HG02642 (cell line): ENCODE measurements around the gene NDUFS7.

ENCODE experiments used
- ATAC-seq: cut with Tn5 transposase; IDR thresholded peaks from one replicate; pipeline ENCODE4 v1.9.1; 2021; ENCODE audit warnings: mild to moderate bottlenecking; ENCODE audit not compliant: unreplicated experiment, poor library complexity

The NDUFS7 gene

GRCh38 chr19:1384478-1385110 is 887 bp downstream of the NDUFS7 start:
- no peak for ATAC-seq

- ATAC-seq, result no peak
Measured at GRCh38 chr19:1385816-1386215, 2.1 kb downstream of the NDUFS7 start.

- no peak for ATAC-seq
Measured at GRCh38 chr19:1386945-1387683, 3.4 kb downstream of the NDUFS7 start.

DNA sequence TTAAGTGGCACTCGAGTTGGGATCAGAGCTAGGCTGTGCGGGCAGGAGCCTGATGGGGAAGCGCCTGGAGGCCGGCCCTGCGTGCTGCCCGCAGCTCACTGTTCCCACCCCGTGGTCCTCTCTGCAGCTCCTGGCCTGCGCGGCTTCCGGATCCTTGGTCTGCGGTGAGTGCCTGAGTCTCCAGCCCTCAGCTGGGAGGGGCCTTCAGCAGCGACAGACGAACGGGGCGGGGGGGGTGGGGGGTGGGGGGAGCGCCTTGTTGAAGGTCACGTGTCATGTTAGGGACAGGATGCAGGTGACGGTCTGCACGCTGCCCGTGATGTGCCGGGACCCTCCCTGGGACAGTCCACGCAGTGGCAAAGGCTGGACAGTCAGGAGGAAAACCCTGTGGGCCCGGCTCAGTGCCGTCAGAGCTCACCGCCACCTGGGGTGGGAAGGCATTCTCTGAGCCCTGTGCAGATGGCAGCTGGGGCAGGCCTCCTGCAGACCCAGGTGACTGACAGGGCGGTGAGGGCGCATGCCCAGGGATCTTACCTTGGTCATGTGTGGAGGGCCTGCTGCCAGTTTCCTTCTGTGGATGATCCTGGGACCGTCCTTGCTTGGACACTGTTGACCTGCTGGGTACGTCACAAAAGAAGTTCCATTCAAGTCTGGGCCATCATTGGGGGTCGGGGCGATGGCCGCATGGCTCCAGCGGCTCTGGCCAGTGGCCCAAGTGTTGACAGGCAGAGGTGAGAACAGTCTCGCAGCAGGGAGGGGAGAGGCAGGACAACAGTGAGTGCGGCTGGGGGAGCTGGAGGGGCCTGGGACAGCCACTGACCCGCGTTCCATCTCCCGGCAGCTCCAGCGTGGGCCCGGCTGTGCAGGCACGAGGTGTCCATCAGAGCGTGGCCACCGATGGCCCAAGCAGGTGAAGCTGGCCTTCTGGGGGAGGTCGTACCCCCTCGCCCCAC is 4.3 kb downstream of the NDUFS7 start:
- no peak for ATAC-seq

DNA sequence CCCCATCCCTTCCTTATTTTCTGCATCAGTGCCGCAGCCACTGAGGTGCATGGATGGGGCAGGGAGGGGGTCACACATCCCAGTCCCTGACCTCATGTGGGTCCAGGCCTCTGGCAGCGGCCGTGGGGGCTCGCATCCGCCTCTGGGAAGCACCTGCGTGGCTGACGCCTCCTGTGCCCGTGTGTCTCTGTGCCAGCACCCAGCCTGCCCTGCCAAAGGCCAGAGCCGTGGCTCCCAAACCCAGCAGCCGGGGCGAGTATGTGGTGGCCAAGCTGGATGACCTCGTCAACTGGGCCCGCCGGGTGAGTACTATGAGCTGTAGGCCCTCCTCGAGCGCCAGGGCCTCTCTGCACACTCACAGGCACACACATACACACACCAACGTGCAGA is 4.9 kb downstream of the NDUFS7 start:
- no peak for ATAC-seq

DNA sequence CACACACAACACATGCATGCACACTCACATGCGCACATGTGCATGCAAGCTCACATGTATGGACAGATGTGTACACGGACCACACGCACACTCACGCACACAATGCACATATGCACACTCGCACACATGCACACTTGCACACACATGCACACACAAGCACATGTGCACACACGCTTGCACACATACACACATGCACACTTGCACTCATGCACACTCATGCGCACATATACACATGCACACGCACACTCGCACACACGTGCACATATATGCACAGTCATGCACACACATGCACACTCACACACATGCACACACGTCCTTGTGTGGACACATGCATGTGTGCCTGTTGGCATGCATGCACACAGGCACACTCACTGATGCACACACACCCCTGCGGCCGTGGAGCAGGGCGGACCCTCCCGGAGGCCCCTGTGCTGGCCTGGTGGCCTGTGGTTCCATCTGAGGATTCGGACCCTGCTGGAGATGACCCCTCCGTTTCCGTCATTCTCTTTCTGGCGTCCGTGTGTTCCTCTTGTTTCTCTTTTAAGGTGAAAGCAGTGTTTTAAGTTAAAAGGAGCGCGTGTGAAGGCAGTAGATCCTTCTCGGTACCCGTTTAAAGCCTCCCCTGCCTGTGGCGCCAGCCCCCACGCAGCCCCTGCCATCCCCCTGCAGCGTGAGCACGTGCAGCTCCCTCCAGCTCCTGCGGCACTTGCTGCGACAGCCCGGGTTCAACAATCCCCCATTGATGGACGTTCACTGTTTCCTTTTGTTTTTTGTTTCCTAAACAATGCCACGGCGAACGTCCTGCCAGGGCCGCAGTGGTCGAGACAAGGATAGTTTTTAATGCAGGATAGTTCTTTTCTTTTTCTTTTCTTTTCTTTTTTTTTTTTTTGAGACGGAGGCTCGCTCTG is 5.6 kb downstream of the NDUFS7 start:
- no peak for ATAC-seq

DNA sequence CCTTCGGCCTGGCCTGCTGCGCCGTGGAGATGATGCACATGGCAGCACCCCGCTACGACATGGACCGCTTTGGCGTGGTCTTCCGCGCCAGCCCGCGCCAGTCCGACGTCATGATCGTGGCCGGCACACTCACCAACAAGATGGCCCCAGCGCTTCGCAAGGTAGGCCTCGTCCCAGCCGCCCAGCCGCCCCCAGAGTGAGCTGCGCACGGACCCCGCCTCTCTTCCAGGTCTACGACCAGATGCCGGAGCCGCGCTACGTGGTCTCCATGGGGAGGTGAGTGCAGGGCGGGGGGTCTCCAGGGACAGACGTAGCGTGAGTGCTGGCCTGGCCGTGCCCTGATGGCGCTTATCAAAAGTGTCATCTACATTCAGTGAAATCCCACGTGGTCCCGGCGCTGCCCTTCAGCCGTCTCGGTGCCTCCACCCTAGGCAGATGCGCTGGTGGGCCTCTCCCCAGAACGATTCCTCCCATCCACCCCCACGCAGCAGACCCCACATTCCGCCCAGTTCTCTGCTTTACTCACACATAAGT is 7.2 kb downstream of the NDUFS7 start:
- ATAC-seq, result no peak

GRCh38 chr19:1392407-1392806 is 8.7 kb downstream of the NDUFS7 start:
- no peak for ATAC-seq

DNA sequence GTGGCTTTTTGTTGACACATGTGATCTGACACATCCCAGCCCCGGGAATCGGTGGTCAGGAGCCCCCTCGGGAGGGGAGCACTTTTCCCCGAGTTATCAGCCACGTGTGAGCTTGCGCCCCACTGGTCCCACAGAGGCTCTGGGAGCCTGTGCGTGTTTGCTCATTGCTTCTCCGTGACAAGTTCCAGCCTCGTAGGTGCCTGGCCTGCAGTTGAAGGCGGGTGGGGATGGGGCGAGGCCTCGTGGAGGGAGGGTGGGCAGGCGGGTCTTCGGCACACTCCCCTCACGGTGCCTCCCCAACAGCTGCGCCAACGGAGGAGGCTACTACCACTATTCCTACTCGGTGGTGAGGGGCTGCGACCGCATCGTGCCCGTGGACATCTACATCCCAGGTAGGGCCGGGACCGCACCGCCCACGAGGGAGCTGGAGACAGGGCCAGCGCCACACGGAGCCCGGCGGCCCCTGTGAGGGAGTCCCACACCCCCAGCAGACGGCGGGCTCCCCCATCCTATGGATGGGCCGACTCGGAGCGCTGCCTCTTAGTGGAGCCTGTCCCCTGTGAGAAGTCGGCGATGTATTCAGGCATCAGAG is 9.3 kb downstream of the NDUFS7 start:
- ATAC-seq, result no peak

DNA sequence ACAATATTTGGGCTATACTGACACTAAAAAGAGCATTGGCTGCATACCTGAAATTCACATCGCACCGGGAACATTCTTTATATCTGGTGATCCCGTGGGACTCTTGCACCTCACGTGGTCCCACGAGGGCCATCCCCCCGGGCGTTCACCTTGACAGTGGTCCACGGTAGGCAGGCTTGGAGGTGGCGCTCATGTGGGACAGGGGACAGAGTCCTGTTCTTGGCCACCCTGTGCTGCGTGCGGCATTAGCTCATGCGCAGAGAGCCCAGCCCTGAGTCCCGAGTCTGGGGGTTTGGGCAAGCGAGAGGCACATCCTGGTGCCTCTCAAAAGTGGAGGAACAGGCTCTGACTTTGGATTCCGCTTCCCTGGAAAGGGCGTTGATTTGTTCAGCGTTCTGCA is 10.1 kb downstream of the NDUFS7 start:
- no peak for ATAC-seq

DNA sequence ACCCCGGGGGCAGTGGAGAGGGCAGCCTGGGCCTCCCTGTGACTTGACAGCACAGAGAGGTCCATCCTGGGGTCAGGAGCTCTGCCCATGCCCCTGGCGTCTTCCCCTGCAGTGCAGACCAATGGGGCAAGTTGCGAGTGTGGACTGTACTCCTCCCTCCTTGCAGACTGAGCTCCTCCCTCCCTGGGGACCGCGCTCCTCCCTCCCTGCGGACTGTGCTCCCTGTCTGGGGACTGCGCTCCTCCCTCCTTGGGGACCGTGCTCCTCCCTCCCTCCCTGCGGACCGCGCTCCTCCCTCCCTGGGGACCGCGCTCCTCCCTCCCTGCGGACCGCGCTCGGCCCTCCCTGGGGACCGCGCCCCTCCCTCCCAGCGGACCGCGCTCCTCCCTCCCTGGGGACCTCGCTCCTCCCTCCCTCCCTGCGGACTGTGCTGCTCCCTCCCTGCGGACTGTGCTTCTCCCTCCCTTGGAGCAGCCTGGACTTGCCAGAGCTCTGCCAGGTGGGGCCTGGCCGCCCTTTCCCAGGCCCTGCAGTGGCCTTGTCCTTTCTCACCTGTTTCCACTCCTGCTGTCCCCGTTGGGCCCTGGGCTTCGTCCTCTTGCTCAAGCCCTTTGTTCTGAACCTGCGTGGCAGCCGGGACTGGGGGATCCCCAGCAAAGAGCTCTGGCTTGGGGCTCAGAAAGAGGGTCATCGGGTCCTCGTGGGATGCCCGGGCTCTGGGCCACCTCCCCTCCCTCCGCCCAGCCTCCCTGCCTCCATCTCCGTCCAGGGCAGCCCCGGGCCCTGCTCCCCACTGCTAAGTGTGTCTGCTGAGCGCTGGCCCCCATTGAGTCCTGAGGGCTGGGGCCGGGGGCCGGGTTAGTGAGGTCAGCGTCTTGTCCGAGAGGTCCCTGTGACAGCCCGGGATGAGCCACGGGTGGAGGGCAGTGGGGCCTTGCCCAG is 10.8 kb downstream of the NDUFS7 start:
- no peak for ATAC-seq

DNA sequence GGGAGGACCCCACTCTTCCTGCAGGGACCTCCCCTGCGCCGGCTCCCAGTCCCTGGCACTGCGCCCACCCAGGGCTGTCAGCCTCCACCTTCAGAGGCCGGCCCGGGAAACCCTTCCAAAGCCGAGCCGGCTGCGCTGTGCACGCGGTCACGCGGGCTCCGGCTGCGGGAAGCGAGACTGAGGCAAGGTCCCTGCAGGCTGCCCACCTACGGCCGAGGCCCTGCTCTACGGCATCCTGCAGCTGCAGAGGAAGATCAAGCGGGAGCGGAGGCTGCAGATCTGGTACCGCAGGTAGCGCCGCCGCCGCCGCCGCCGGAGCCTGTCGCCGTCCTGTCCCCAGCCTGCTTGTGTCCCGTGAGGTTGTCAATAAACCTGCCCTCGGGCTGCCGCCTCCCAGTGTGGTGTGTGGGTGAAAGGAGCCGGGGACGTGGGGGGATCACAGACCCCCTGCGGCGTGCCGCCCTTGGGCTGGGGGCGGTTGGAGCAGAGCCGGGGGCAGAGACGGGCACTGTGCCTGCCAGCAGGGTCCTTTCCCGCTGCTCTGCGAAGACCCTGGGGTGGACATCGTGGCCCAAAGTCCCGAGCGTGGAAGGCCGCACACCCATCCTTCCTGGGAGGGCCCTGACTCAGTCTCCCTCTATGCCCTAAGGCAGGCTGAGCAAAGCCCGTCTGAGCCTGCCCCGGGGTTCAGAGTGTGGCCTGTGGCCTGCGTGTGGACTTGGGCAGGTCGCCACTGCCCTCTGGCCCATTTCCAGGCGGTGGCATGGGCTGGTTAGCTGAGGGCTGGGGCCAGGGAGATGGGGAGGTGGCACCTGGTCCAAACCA is 11.7 kb downstream of the NDUFS7 start:
- no peak for ATAC-seq

DNA sequence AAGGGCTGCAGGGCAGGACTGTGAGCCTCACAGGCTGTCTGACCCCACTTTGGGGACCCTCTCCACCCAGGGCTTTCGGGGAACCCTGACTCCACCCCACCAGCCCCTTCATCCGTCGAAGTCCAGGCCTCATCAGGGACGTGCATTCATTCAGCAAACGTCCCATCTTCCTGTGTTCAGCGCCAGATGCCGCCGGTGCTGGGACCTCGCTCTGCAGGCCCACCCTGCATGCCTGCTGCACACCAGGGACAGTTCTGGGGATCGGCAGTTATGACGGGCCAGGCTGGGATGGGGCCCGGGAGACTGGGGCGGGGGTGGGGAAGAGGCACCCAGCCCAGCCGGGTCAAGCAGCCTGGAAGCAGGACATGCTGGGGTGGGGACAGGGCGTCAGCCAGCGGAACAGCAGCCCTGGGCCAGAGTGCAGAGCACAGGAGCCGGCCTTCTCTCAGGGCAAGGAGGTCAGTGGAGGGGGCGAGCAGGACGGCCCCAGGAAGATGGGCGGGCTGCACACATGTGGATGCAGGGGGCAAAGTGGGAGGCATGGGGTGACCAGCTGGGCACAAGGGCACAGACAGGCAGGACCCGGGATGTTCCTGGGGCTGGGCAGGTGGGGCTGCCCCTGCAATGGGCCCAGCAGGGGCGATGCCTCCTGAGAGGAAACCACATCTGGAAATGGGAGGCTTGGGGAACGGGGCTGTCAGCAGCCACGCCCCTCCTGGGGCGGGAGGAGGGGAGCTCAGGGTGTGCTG is 12.5 kb downstream of the NDUFS7 start:
- no peak for ATAC-seq

DNA sequence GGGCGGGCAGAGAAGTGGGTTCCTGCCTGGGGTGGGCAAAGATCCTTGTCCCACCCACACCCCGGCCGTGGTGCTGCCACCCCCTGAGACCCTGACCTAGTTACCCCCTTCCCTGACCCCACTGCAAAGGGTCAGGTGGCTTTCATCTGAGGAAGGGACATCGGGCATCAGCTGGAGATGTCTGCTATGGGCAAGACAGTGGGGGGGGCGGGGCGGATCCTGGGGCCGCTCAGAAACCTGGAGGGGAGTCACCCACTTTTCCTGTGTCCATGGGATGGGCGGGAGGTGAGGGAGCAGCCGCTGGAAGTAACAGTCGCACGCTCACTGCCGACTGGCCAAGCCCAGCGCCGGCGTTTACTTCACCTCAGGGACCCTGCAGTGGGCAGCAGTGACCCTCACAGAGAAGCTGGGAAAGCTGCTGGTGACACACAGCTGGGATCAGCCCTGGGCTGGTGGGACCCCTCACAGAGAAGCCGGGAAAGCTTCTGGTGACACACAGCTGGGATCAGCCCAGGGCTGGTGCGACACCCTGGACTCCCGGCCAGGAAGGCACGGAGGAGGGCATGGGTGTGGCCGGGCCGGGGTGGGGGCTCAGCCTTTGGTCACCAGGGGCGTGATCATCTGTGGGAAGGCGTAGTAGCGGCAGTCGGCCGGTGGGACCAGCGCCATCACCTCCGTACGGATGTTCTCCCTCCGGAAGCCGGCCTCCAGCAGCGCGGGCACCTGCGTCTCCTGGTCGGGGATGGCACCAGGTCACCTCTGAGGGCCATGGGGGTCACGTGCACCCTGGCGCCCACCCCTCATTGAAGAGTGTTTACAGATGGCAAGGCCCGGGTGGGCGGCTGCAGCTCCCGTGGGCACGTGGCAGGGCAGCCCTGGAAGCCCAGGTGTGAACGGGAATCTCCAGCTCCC is 13.3 kb downstream of the NDUFS7 start:
- no peak for ATAC-seq

DNA sequence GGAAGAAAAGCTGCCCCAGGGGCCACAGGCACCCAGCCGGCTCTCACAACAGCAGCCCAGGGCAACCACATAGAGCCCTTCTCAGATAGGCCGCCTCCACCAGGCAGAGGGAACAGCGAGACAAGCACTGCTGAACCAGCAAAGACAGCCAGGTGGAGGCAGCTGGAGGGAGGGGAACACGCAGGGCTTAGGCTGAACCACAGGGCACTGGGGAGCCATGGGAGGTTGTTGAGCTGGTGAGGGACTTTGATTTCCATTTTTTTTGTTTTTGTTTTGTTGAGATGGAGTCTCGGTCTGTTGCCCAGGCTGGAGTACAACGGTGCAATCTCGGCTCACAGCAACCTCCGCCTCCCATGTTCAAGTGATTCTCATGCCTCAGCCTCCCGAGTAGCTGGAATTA is 14.1 kb downstream of the NDUFS7 start:
- no peak for ATAC-seq

DNA sequence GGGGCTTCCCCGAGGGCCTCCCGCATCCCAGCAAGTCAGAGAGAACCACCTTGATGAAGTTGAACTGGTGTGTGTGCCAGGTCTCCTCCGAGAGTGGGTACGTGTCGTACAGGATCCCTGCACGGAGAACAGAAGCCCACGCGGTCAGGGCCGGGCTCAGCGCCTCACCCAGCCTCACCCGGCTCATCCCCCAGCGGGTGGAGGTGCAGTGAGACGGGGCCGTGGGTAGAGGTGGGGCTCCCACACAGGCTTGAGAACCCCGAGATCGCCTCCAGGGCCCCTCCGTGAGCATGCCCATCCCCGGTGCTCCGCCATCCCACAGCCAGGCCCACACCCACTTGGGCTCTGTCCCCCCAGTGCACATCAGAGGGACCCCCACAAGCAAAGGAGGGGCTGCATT is 15.4 kb downstream of the NDUFS7 start:
- no peak for ATAC-seq
